ENCODE data around the gene ABHD14A.
"Not testable (repeated sequence)": the region's sequence is repeated elsewhere in the genome, so short reads cannot be mapped to it uniquely, and the experiment has no call there.

ABHD14A gene

DNA sequence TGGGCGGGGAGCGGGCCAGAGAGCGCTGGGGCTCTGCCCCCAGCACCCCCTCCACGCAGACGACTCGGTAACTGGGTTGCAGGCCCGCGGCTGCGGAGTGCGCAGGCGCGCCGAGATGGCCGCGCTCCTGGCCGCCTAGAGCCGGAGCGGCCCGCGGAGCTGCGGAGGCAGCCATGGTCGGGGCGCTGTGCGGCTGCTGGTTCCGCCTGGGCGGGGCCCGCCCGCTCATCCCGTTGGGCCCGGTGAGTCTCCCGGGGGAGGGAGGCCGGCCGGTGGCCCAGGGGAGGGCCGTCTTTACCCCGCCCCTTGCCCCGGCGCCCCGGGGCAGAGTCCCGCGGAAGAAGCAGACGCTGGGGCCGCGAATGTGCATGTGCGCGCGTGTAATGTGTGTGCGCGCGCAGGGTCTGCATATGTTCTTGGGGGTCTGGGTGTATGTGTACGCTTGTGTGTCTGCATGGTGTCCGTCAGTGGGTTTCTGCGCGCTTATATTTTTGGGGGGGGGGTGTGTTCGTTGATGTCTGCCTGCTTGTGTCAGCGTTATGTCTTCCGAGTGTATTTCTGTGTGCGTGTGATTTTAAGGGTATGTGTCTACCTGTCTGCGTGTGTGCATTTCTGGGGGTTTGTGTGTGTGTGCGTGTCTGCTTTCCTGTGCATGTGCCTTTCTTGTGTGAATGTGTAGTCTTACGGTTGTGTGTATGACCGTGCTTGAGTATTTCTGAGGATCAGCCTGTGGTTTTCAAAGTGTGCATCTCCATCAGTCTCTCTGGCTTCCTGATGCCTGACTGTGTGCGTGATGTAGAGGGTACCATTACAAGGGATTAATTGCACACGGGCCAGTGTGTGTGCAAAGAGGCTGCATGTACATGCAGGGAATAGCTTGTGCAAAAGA, at the start of gene ABHD14A:
ABHD14A (plus strand) TSS at position 102 of the 889 bp plus-strand sequence; CDS start at position 174, 72 bp downstream.
- in situ Hi-C loops (cut with HindIII; ENCODE audit: low sequenced_read_pairs), result no loop called here

DNA sequence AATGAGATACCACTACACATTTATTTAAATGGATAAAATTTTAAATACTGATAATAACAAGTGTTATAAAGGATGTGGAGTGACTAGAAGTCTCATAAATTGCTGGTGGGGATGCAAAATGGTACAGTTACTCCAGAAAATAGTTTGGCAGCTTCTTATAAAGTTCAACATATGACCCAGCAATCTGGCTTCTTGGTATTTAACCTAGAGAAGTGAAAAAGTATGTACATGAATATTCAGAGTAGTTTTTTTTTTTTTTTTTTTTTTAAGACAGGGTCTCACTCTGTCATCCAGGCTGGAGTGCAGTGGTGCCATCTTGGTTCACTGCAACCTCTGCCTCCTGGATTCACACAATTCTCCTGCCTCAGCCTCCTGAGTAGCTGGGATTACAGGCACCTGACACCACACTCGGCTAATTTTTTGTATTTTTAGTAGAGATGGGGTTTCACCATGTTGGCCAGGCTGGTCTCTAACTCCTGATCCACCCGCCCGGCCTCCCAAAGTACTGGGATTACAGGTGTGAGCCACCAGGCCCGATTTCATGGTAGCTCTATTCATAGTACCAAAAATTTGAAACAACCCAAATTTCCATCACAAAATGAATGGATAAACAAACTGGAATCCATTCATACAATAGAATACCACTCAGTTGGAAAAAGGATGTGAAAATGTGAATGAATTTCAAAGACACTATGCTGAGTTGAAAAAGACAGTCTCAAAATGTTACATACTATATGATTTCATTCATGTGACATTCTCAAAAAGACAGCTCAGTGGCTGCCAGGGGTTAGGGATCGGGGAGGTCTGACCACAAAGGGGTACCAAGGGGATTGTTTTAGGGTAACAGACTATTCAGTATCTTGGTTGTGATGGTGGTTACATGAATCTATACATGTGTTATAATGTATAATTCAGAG, 47.5 kb upstream of the ABHD14A start:
- in situ Hi-C loops (cut with HindIII; ENCODE audit: low sequenced_read_pairs), result no loop called here

- in situ Hi-C loops (cut with HindIII; ENCODE audit: low sequenced_read_pairs), result no loop called here
Measured at GRCh38 chr3:51928438-51928837, 46.4 kb upstream of the ABHD14A start.

DNA sequence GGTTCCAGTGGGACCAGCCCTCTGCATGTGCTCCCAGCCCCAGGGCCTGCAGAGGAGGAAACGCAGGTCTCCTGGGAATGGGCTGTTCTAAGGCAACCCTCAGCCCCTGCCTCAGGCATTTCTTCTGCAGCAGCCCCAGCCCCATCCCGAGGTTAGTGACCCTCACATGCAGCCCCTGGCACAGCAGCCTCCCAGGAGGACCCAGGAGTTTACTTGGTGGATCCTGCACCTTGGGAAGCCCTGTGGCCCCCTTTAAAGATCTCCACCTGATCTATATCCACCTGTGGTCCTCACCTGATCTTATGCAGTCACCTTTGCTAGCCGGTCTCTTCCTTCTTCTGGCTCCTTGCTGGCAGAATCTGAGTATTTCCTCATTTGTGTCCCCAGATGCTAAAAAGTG, 45.9 kb upstream of the ABHD14A start:
- in situ Hi-C loops (cut with HindIII; ENCODE audit: low sequenced_read_pairs), result not testable (repeated sequence)

- in situ Hi-C loops (cut with HindIII; ENCODE audit: low sequenced_read_pairs), result no loop called here
Measured at GRCh38 chr3:51929420-51930003, 45.4 kb upstream of the ABHD14A start.

DNA sequence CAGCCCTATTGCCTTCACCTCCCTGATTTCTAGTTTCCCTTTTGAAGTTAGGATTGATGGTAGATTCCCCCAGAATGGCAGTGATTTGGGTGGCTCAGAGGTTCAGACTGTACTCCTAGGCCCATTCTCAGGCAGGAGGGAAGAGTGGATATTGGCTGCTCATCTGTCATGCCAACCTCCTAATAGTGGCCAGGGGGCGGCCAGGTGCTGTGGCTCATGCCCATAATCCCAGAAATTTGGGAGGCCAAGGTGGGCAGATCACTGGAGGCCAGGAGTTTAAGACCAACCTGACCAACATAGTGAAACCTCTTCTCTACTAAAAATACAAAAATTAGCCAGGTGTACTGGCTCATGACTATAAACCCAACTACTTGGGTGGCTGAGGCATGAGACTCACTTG, 44.4 kb upstream of the ABHD14A start:
- in situ Hi-C loops (cut with HindIII; ENCODE audit: low sequenced_read_pairs), result no loop called here

DNA sequence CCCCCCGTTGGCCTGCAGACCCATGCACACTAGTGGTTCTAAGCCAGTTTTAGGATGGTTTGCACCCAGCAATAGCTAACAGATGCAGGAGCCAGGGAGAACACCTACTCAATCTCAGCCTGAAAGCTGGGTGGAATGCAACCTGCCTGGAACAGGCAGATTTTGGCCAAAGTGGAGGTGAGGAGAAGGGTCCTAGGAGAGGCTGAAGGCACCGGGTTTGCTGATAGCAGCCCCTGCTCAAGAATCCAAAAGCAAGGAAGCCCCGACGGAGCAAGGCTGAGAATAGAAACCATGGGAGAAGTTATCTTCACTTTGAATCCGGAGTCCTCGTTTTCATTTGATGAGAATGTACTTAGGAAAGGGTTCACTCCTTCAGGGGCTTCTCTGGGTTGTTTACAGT, 43.1 kb upstream of the ABHD14A start:
- in situ Hi-C loops (cut with HindIII; ENCODE audit: low sequenced_read_pairs), result no loop called here

DNA sequence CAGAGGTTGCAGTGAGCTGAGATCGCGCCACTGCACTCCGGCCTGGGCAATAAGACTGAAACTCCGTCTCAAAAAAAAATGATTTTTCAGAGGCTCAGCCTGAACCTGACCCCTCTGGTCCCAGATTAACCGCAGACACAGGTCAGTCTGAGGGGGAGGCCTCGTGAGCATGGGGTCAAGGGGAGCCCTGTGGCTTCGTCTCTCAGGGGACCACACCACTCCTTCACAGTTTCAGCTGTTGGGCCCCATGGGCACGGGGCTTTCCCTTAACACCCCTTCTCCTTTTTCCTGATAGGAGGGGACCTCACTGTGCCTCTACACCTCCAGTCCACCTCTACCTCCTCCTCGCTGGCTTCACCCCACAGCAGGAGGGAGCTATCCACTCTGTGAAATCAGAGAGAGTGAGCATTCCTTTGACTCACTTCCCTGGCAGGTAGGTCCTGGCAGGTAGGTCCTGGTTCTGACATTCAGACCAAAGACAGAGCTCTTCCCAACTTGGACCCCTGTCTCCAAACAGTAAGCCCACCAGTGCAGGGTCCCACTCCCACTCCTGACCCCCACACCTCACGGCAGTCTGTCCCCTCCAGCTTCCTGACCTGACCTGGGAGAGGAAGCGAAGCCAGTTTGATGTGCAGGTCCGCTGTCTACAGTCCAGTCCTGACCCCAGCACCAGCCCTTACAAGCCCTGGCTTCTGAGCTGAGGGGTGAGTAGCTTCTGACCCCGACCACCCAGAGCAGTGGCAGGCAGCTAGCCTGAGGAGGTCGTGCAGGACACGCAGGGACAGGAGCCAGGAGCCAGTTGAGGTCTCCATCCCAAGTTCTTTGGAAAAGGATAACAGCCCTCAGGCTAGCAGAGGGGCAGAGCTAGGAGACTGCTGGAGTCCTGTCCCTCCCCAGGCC, 42.1 kb upstream of the ABHD14A start:
- in situ Hi-C loops (cut with HindIII; ENCODE audit: low sequenced_read_pairs), result no loop called here

- in situ Hi-C loops (cut with HindIII; ENCODE audit: low sequenced_read_pairs), result no loop called here
Measured at GRCh38 chr3:51933471-51934138, 41.3 kb upstream of the ABHD14A start.

GRCh38 chr3:51934139-51934850, 40.6 kb upstream of the ABHD14A start:
- in situ Hi-C loops (cut with HindIII; ENCODE audit: low sequenced_read_pairs), result no loop called here

DNA sequence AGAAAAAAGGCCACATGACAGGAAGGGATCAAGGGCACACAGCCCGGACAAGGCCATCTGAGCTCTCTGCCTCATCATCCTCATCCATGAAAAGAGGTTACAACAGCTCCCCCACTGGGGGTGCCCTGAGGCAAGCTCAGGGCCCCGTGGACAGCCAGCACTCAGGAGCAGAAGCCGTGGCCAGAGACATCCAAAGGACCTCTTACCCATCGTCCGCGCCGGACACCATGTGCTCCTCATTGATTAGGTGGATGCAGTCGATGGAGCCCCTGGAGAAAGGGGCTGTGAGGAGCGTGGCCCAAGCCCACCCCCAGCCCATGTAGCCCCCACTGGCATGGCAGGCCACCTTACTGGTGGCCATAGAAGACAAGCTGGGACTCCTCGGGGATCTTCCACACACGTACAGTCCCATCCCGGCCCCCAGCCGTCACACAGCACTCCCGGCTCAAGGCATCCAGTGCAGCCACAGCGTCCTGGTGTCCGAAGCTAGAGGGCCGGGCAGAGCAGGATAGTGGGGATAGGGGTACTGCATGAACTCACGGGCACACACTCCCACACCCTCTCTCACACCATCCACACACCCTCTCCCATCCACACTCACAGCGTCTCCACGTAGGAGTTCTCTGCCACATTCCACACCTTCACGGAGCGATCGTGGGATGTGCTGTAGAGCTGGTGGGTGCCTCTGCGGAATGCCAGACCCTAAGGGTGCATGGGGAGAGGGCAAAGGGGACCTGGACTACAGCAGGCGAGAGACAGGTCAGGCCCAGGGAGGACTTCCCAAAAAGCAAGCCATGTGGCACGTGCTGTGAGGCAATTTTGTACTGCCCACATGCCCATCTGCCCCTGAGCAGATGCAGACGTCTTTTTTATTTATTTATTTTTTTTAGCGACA, 39.6 kb upstream of the ABHD14A start:
- in situ Hi-C loops (cut with HindIII; ENCODE audit: low sequenced_read_pairs), result no loop called here

- in situ Hi-C loops (cut with HindIII; ENCODE audit: low sequenced_read_pairs), result no loop called here
Measured at GRCh38 chr3:51935886-51936755, 38.7 kb upstream of the ABHD14A start.

DNA sequence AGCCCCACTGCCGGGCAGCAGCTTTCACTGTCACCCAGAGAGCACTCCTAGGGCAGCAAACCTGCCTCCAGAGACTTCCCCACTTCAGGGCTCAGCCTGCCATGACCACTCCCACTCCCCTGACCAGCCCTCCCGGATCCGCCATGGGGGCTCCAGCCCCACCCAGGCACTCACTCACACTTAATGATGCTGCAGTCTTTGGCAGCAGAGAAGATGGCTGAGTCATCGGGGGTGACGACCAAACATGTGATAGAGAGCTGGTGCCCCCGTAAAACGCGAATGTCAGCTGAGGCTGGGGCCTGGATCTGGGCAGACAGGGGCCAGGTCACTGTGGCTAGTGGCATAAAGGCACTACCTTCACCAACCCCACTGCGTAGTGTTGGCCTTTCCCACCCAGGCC, 37.9 kb upstream of the ABHD14A start:
- in situ Hi-C loops (cut with HindIII; ENCODE audit: low sequenced_read_pairs), result no loop called here

- in situ Hi-C loops (cut with HindIII; ENCODE audit: low sequenced_read_pairs), result no loop called here
Measured at GRCh38 chr3:51937611-51938450, 37.0 kb upstream of the ABHD14A start.

DNA sequence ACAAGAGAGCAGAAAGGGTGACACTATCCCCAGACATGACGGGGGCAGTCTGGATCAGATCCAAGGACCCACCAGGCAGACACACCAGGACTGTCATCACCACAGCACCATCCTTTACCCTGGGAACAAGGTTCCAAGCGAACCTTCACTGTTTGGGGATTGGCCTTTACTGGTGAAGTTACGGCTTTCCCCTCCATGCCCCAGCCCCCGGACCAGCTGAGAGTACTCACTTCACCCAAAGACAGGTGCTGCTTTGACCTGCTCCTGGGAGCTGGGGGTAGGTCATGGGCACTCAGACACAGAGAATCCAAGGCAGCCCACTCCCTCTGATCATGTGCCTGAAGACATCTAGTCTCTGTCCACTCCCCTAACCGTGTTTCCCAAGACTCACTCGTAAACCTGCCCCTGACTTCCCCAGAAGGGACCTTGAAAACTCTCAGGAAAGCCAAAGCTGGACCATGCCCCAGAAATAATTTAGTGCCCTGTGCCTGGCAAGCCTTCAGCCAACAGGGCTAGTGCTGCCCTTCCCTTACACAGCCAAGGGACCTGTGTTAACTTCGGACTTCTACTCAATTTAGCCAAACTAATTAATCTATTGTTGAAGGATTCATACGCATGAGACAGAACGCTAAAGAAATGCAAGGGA, 36.0 kb upstream of the ABHD14A start:
- in situ Hi-C loops (cut with HindIII; ENCODE audit: low sequenced_read_pairs), result no loop called here
